Activated CD4-positive, alpha-beta T cell treated with anti-CD3 and anti-CD28 coated beads, Interleukin-2, amount 10 ng/mL, durations not matched to agents 24 days and 14 days (primary cell): ENCODE measurements around the gene OSBP2. TPM values are rescaled to one million over a fixed set of nuclear protein-coding genes. Genes with fewer than 3 reads are reported as not detected.
A peak's percentile ranks its signal among the peaks of the same experiment; 100 is the strongest.

ENCODE experiments used
- DNase-seq: peaks from one replicate; pipeline ENCODE4 v3.0.0; 2022
- H3K27ac Mint-ChIP-seq: one replicate; pipeline ENCODE4 v1.8.0; 2022; ENCODE audit warnings: mild to moderate bottlenecking, mixed read lengths
- H3K27me3 Mint-ChIP-seq: one replicate; pipeline ENCODE4 v1.8.0; 2022; ENCODE audit warnings: mixed read lengths
- H3K36me3 Mint-ChIP-seq: one replicate; pipeline ENCODE4 v1.8.0; 2022; ENCODE audit warnings: low read depth, mild to moderate bottlenecking, mixed read lengths
- H3K4me1 Mint-ChIP-seq: one replicate; pipeline ENCODE4 v1.8.0; 2021; ENCODE audit warnings: mixed read lengths
- H3K4me3 Mint-ChIP-seq: one replicate; pipeline ENCODE4 v1.8.0; 2022; ENCODE audit warnings: mild to moderate bottlenecking, moderate library complexity, mixed read lengths
- H3K9me3 Mint-ChIP-seq: one replicate; pipeline ENCODE4 v1.8.0; 2021; ENCODE audit warnings: mixed read lengths
- intact Hi-C: fragments of 100-400 bp; cut with micrococcal nuclease; formaldehyde crosslinking; loops from one replicate; pipeline ENCODE4 v1.15.1; 2023
- total RNA-seq: library from RNA; stranded (reverse); gene quantifications from 2 replicates; pipeline ENCODE4 v1.2.3, GENCODE V29; 2022

OSBP2 gene
- total RNA-seq, 1 donor from 2014 or later: 2.6 TPM

DNA sequence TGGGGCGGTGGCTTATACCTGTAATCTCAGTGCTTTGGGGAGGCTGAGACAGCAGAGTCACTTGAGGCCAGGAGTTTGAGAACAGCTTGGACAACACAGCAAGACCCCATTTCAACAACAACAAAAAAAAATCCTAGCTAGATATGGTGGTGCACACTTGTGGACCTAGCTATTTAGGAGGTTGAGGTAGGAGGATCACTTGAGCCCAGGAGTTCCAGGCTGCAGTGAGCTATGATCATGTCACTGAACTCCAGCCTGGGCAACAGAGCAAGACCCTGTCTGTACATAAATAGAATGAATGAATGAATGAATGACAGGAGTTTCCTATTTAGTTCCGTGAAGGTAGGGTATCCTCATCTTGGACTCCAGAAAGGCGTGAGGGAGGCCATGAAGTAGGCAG is 107.0 kb downstream of the OSBP2 start:
- Mint-ChIP-seq H3K27ac (no peak overlapping the region), H3K27me3 (peaks cover 22% of the 10 kb centered on the region), H3K36me3 (no peaks in the 10 kb centered on the region), H3K9me3 (no peaks in the 10 kb centered on the region), H3K4me3 (no peak overlapping the region), H3K4me1 (peaks cover 3% of the 10 kb centered on the region)
- intact Hi-C loops: no loop called here
- no peak for DNase-seq

DNA sequence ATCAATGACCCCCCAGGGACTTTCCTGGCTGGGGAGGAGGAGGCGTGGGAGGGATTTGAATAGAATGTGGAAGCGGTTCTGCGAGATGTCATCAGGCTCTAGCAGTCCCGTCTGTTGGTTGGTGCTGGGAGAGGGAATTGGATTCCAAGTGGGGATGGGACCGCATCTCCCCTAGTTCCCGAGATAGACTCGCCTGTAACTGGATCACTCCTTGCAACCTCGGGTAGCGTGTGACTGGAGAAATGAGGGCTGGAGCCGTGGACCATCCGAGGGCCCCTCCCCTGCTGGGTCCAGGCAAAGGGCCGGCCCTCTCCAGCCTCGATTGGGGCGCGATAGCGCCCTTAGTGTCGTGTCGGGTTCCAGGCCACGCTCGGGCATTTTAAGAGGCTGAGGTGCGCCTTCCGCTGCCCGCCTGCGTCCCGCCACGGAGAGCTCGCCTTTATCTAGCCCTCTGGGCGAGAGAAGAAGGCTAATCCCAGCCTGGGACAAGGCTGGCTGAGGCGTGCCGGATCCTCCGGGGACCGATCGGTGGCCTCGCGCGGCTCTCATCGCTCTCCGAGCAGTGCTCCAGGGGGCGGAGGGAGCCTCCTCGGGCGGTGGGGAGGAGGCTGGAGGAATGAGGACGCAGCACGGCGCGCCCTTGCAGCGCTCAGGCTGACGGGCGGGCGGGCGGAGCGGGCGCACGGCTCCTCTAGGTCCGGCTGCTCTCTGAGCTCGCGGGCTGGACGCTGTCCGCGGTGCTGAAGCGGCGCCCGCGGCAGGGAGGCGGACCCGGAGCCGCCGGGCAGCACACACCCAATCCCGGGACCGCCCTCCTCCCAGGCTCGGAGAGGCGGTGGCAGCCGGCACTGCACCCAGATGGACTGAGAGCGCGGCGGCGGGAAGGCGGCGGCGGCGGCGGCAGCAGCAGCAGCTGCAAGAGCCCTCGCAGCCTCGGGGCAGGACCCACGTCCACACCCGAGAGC is 107.8 kb downstream of the OSBP2 start:
- Mint-ChIP-seq H3K27me3 (peaks cover 22% of the 10 kb centered on the region), H3K36me3 (no peaks in the 10 kb centered on the region), H3K4me1 (peaks cover 3% of the 10 kb centered on the region), H3K9me3 (no peaks in the 10 kb centered on the region), H3K4me3 (no peak overlapping the region), H3K27ac (no peak overlapping the region)
- peak; percentile 95 for DNase-seq
- intact Hi-C loops: no loop called here

DNA sequence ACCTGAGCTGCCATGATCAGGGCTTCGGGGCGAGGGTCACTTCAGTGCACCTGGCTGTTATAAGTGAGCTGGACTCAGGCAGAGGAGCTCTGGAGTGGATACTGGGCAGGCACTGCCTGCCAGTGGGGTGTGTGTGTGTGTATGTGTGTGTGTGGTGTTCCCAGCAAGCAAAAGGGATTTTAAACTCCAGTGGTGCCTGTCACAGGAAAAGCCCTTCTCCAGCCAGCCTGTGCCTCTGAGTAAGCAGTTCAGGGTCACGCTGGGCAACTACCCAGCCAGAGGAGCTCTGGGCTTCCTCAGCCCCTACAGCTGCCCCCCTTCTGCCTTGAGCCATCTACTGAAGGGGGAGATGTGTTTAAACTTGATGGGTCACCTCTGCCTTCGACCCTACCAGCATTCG is 109.0 kb downstream of the OSBP2 start:
- Mint-ChIP-seq H3K9me3 (no peaks in the 10 kb centered on the region), H3K27me3 (peaks cover 22% of the 10 kb centered on the region), H3K36me3 (no peaks in the 10 kb centered on the region), H3K4me1 (peaks cover 3% of the 10 kb centered on the region), H3K27ac (no peak overlapping the region), H3K4me3 (no peak overlapping the region)
- DNase-seq: no peak
- intact Hi-C loops: no loop called here

DNA sequence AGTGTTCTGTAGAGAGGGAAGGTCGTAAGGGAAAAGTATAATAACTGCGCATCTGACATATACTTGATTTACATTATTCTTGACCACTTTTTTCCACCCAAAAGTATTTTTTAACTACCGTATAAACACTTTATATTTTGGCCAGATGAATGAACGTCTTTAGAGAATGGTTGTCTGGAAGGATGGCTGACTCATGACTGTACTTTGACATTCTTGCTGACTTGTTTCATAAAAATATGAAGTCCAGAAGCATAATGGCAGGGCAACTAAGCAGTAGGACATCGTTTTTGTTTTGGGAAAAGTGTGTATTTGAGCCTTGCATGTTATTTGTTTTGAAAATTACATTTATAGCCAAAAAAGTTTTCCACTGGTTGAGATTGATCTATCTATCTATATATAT is 110.0 kb downstream of the OSBP2 start:
- H3K9me3 Mint-ChIP-seq: no peaks in the 10 kb centered on the region
- intact Hi-C loops: no loop called here
- no peak for DNase-seq
- H3K4me1 Mint-ChIP-seq: peaks cover 3% of the 10 kb centered on the region
- H3K4me3 Mint-ChIP-seq: no peak overlapping the region
- H3K27me3 Mint-ChIP-seq: peaks cover 22% of the 10 kb centered on the region
- no peak overlapping the region for H3K27ac Mint-ChIP-seq
- no peaks in the 10 kb centered on the region for H3K36me3 Mint-ChIP-seq

GRCh38 chr22:30806391-30806861 is 111.8 kb downstream of the OSBP2 start:
- Mint-ChIP-seq H3K4me3 (no peak overlapping the region), H3K27me3 (peaks cover 10% of the 10 kb centered on the region), H3K4me1 (peaks cover 3% of the 10 kb centered on the region), H3K9me3 (no peaks in the 10 kb centered on the region), H3K36me3 (no peaks in the 10 kb centered on the region), H3K27ac (no peak overlapping the region)
- intact Hi-C loops: no loop called here
- no peak for DNase-seq

DNA sequence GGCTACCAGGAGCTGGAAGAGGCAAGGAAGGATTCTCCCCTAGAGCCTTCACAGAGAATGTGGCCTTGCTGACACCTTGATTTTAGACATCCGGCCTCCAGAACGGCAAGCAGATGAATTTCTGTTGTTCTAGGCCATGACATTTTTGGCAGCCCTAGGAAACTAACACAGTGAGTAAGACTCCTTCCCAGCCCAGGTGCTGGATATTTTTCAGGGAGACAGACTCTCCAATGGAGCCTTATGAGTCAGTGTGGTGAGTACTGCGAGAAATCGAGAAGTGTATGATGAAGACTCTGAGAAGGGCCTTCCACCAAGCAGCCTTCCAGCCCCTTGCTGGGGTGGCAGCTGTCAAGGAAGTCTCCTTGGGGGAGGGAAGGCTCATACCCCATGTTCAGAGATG is 114.4 kb downstream of the OSBP2 start:
- H3K4me3 Mint-ChIP-seq: no peak overlapping the region
- no peak overlapping the region for H3K27ac Mint-ChIP-seq
- H3K36me3 Mint-ChIP-seq: no peaks in the 10 kb centered on the region
- peaks cover 3% of the 10 kb centered on the region for H3K4me1 Mint-ChIP-seq
- H3K9me3 Mint-ChIP-seq: no peaks in the 10 kb centered on the region
- peaks cover 3% of the 10 kb centered on the region for H3K27me3 Mint-ChIP-seq
- no peak for DNase-seq
- intact Hi-C loops: no loop called here

DNA sequence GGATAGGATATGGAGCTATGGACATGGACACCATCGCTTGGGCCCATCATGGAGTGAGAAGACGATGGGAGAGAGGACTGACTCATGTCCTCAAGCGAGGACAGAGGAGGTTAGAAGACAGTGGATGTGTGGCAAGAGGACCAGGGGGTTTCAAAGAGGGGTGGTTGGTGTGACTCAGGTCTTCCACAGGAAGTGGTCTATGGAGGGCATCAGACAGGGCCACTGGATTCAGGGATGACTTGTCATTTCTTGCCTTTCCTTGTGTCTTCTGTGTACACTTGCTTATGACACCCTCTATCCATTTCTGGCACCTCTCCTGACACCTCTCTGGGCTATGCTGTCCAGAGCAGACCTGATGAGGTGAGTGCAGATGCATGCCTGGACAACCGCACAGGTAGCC is 115.4 kb downstream of the OSBP2 start:
- Mint-ChIP-seq H3K36me3 (no peaks in the 10 kb centered on the region), H3K9me3 (no peaks in the 10 kb centered on the region), H3K27ac (no peak overlapping the region), H3K4me3 (no peak overlapping the region), H3K4me1 (peaks cover 3% of the 10 kb centered on the region), H3K27me3 (no peaks in the 10 kb centered on the region)
- no peak for DNase-seq
- intact Hi-C loops: no loop called here

DNA sequence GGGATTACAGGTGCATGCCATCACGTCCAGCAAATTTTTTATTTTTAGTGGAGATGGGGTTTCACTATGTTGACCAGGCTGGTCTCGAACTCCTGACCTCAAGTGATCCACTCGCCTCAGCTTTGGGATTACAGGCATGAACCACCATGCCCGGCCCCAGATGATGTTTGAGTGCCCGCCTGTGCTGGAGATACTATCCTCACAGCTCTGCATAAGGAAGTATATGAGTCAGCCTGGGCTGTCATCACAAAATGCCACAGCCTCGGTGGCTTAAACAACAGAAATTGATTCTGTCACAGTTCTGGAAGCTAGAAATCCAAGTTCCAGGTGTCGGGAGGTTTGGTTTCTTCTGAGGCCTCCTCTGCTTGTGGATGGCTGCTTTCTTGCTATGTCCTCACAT is 119.3 kb downstream of the OSBP2 start:
- DNase-seq: no peak
- Mint-ChIP-seq H3K36me3 (no peaks in the 10 kb centered on the region), H3K4me1 (no peaks in the 10 kb centered on the region), H3K9me3 (no peaks in the 10 kb centered on the region), H3K27me3 (peaks cover 3% of the 10 kb centered on the region), H3K27ac (no peak overlapping the region), H3K4me3 (no peak overlapping the region)
- intact Hi-C loops: no loop called here

DNA sequence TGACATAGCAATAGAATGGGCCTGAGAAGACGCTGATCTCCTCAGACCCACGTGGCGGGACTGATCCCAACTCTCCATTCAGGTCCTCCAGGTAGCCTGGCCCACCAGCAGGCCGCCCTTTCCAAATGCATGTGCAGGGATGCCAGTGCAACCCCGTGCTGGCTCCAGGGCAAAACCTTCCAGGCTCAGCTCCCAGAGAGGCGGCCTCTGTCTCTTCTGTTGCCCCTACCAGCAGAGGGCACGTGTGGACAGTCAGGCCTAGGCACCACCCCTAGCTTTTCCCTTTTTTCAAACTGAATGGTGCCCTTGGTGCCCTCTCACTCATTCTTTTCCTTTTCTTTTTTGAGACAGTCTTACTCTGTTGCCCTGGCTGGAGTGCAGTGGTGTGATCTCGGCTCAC is 121.7 kb downstream of the OSBP2 start:
- DNase-seq: no peak
- Mint-ChIP-seq H3K27ac (no peak overlapping the region), H3K9me3 (no peaks in the 10 kb centered on the region), H3K4me1 (peaks cover 3% of the 10 kb centered on the region), H3K4me3 (no peak overlapping the region), H3K27me3 (peaks cover 16% of the 10 kb centered on the region), H3K36me3 (no peaks in the 10 kb centered on the region)
- intact Hi-C loops: no loop called here

DNA sequence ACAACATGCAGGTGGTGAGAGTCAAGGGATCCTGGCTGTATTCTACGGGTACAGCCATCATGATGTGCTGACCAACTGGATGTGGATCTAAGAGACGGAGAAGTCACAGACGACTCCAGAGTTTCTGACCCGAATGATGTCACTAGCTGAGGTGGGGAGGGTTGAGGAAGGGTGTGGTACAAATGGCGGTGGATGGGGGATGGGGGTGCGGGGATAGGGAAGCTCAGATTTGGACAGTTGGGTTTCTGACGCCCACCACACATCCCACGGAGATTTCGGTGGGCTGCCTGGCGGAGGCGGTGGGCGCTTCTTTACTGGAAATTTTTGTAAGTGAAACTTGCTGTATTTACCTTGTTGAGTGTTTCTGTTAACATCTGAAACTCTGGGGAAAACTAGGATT is 126.7 kb downstream of the OSBP2 start:
- Mint-ChIP-seq H3K4me3 (no peak overlapping the region), H3K4me1 (peaks cover 4% of the 10 kb centered on the region), H3K9me3 (no peaks in the 10 kb centered on the region), H3K27ac (no peak overlapping the region), H3K27me3 (peaks cover 47% of the 10 kb centered on the region), H3K36me3 (no peaks in the 10 kb centered on the region)
- intact Hi-C loops: no loop called here
- DNase-seq: no peak

DNA sequence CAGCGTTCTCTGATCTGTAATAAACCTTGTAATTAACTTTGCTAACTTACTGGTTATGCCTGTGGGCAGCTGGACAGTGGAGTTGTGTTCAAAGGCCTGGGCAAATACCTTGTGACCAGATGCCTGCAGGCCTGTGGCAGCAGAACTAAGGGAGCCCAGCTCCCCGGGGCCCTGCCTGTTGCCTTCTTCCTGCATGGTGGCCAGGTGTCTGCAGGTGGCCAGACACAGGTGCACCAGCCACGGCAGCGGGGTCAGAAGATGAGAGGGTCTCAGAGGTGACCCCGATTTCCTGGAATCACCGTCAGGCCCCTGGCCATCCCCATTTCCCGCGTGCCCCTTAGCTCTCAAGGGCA is 127.2 kb downstream of the OSBP2 start:
- Mint-ChIP-seq H3K9me3 (no peaks in the 10 kb centered on the region), H3K36me3 (no peaks in the 10 kb centered on the region), H3K27me3 (peaks cover 47% of the 10 kb centered on the region), H3K4me1 (peaks cover 5% of the 10 kb centered on the region), H3K4me3 (peak overlapping the region; percentile 51), H3K27ac (no peak overlapping the region)
- intact Hi-C loops: no loop called here
- no peak for DNase-seq

DNA sequence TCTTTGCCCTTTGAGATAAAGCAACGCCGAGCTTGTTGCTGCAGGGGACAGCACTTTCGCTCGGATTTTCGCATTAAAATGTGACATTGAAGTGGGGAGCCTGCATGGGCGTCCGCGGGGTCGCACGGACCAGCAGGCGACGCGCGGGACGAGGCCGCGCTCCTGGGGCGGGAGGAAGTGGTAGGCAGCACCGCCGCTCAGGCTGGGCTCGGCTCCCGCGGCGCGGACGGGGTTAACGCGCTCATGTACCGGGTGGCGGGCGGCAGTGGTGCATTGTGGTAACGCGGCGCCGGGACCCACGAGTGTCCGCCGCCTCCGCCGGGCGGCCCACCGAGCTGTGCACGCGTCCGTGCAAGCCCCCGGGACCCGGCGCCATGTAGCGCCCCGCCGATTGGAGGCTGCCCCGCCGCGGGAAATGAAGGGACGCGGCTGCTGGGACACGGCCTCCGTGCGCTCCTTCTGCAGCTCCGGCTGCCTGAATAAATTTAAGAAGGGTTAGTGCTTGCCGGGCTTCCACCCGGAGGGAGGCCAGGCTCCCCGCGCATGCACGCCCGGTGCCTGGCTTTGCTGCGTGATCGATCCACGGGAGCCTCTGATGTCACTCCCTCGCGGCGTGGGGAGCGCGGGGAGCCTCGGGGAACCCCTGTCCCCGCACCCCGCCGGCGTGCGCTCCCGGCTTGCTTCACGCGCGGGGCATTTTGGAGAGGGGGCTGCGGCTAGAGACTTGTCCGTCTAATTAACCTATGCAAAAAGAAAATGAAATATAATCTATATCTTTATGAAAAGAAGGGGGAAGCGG is 127.7 kb downstream of the OSBP2 start:
- DNase-seq: no peak
- intact Hi-C loops: no loop called here
- peaks cover 47% of the 10 kb centered on the region for H3K27me3 Mint-ChIP-seq
- H3K9me3 Mint-ChIP-seq: no peaks in the 10 kb centered on the region
- H3K36me3 Mint-ChIP-seq: no peaks in the 10 kb centered on the region
- peak overlapping the region; percentile 51 for H3K4me3 Mint-ChIP-seq
- no peak overlapping the region for H3K27ac Mint-ChIP-seq
- peaks cover 7% of the 10 kb centered on the region for H3K4me1 Mint-ChIP-seq

GRCh38 chr22:30823015-30823370 is 128.3 kb downstream of the OSBP2 start:
- Mint-ChIP-seq H3K36me3 (no peaks in the 10 kb centered on the region), H3K4me3 (peak overlapping the region; percentile 24), H3K27me3 (peaks cover 47% of the 10 kb centered on the region), H3K27ac (no peak overlapping the region), H3K4me1 (peaks cover 7% of the 10 kb centered on the region), H3K9me3 (no peaks in the 10 kb centered on the region)
- intact Hi-C loops: no loop called here
- DNase-seq: no peak

DNA sequence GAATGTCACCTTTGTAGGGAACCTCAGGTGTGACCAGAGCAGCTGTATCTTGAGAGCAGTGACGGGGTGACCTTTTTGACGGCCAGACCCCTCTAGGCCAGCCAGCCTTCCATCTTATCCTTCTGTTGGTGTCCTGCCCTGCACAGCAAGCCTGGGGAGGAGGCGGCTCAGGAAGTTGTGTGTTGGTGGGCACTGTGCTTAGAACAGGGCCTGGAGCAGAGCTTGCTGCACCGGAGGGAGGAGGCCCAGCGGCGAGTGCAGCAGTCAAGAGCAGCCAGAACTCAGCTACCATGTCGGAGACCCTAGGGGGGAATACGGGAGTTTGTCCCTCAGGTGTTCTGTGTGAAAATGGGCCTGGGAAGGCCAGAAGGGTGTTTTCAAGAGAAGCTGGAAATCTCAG is 129.4 kb downstream of the OSBP2 start:
- Mint-ChIP-seq H3K4me3 (no peak overlapping the region), H3K9me3 (no peaks in the 10 kb centered on the region), H3K27me3 (peaks cover 44% of the 10 kb centered on the region), H3K4me1 (peaks cover 7% of the 10 kb centered on the region), H3K36me3 (no peaks in the 10 kb centered on the region), H3K27ac (no peak overlapping the region)
- intact Hi-C loops: no loop called here
- no peak for DNase-seq
